ENCODE data around the gene RPS28. TPM values are rescaled to one million over a fixed set of nuclear protein-coding genes. Genes with fewer than 3 reads are reported as not detected.
A peak's percentile ranks its signal among the peaks of the same experiment; 100 is the strongest.

Gene RPS28
- total RNA-seq, 2 donors from 2014 or later, result 1,587 to 1,854 TPM

GRCh38 chr19:8333767-8334457 lies 12.6 kb downstream of the RPS28 start:
- no peaks in the 10 kb centered on the region for H3K9me3 ChIP-seq
- no peak overlapping the region for H3K27ac ChIP-seq
- H3K36me3 ChIP-seq, result no peaks in the 10 kb centered on the region
- H3K4me3 ChIP-seq, result peak overlapping the region; percentile 29
- no peak overlapping the region for H3K9ac ChIP-seq (ENCODE audit: low read depth in 2 of 2, low read length in 2 of 2)
- peaks cover 9% of the 10 kb centered on the region for H3K4me1 ChIP-seq
- H3K27me3 ChIP-seq, result peaks cover 31% of the 10 kb centered on the region
- no peak for TF ChIP-seq CTCF (IDR thresholded peaks at IDR 0.05)
- DNase-seq, result no peak
- intact Hi-C loops (cut with DNase I), result no loop called here

- no peaks in the 10 kb centered on the region for H3K9me3 ChIP-seq
- TF ChIP-seq CTCF (IDR thresholded peaks at IDR 0.05), result no peak
- DNase-seq, result peak; percentile 59
- no peak overlapping the region for H3K9ac ChIP-seq (ENCODE audit: low read depth in 2 of 2, low read length in 2 of 2)
- H3K36me3 ChIP-seq, result no peaks in the 10 kb centered on the region
- H3K27me3 ChIP-seq, result peaks cover 31% of the 10 kb centered on the region
- no peak overlapping the region for H3K27ac ChIP-seq
- H3K4me1 ChIP-seq, result peaks cover 9% of the 10 kb centered on the region
- H3K4me3 ChIP-seq, result peak overlapping the region; percentile 29
- intact Hi-C loops (cut with DNase I), result no loop called here
Measured at GRCh38 chr19:8334458-8335342, 13.4 kb downstream of the RPS28 start.

- intact Hi-C loops (cut with DNase I), result no loop called here
- Histone ChIP-seq H3K9me3 (no peaks in the 10 kb centered on the region), H3K27me3 (peaks cover 32% of the 10 kb centered on the region), H3K9ac (ENCODE audit: low read depth in 2 of 2, low read length in 2 of 2) (no peak overlapping the region), H3K27ac (no peak overlapping the region), H3K4me3 (peak overlapping the region; percentile 29), H3K36me3 (no peaks in the 10 kb centered on the region), H3K4me1 (peaks cover 9% of the 10 kb centered on the region)
- no peak for DNase-seq
- TF ChIP-seq CTCF (IDR thresholded peaks at IDR 0.05), result no peak
Measured at GRCh38 chr19:8335343-8336071, 14.2 kb downstream of the RPS28 start.

- Histone ChIP-seq H3K27me3 (peaks cover 34% of the 10 kb centered on the region), H3K4me3 (no peak overlapping the region), H3K27ac (no peak overlapping the region), H3K4me1 (peaks cover 9% of the 10 kb centered on the region), H3K9ac (ENCODE audit: low read depth in 2 of 2, low read length in 2 of 2) (no peak overlapping the region), H3K36me3 (no peaks in the 10 kb centered on the region), H3K9me3 (no peaks in the 10 kb centered on the region)
- TF ChIP-seq CTCF (IDR thresholded peaks at IDR 0.05), result no peak
- intact Hi-C loops (cut with DNase I), result no loop called here
- no peak for DNase-seq
Measured at GRCh38 chr19:8336072-8336569, 14.8 kb downstream of the RPS28 start.

GRCh38 chr19:8336660-8337059 lies 15.4 kb downstream of the RPS28 start:
- no peak overlapping the region for H3K27ac ChIP-seq
- H3K9ac ChIP-seq (ENCODE audit: low read depth in 2 of 2, low read length in 2 of 2), result no peak overlapping the region
- peaks cover 36% of the 10 kb centered on the region for H3K27me3 ChIP-seq
- H3K36me3 ChIP-seq, result no peaks in the 10 kb centered on the region
- intact Hi-C loops (cut with DNase I), result no loop called here
- TF ChIP-seq CTCF (IDR thresholded peaks at IDR 0.05), result no peak
- H3K9me3 ChIP-seq, result no peaks in the 10 kb centered on the region
- H3K4me3 ChIP-seq, result no peak overlapping the region
- H3K4me1 ChIP-seq, result peaks cover 9% of the 10 kb centered on the region
- DNase-seq, result no peak

Measured in colonic mucosa (tissue), 4 donors.